AG09309 (cell line): Measurements from ENCODE around the gene PDCD7.

Experiments used
- DNase-seq: peaks from one replicate; pipeline ENCODE4 v3.0.0-alpha.2; 2010; ENCODE audit warnings: low read depth
- H3K4me3 ChIP-seq: 2 replicates; pipeline ENCODE4 v1.5.1; 2011; ENCODE audit warnings: mild to moderate bottlenecking, low read depth, low read length, moderate library complexity; ENCODE audit not compliant: control insufficient read depth
- TF ChIP-seq, protein P1 (sequence below): IDR thresholded peaks from 2 replicates; pipeline ENCODE4 v1.5.1; 2011; ENCODE audit warnings: mild to moderate bottlenecking, low read depth, low read length, inconsistent platforms; ENCODE audit not compliant: insufficient read depth, control insufficient read depth; ENCODE audit errors: missing control alignments

The PDCD7 gene

DNA sequence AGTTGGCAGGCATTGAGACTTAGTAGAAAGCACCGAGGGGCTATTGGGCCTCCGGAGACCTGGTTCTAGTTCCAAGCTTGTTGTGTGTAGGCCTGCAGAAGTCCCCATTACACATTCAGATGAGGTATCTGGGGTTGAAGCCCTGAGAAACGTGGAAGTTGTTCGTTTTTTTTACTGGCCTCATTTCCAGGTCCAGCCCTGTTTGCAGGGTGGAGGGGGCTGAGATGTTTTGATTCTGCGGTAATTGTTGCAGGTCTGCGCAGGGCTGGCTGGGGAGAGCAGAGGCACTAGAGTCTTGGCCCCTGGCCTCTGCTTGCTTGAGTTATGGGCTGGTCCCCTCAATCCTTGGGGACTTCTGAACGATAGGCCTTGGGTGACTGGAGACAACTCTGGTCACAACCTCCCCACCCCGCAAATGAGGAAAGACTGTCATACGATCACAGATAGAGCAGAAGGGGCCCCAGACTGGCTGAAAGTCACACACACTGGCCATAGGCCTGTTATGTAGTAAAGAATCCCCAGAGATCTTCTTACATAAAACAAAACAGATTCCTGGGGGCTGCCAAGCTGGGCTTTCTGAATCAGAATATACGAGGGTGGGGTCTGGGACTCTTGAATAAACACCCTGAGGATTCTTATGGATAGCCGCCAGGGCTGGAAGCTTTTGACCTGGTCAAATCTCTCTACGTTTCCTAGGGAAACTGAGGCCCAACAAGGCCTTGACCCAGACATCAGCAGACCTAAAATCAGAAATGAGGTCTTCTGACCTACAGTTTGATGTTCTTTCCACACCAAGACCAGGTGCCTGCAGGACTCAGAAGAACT, 41.5 kb downstream of the PDCD7 start:
- no peak for DNase-seq
- TF ChIP-seq, protein P1, sequence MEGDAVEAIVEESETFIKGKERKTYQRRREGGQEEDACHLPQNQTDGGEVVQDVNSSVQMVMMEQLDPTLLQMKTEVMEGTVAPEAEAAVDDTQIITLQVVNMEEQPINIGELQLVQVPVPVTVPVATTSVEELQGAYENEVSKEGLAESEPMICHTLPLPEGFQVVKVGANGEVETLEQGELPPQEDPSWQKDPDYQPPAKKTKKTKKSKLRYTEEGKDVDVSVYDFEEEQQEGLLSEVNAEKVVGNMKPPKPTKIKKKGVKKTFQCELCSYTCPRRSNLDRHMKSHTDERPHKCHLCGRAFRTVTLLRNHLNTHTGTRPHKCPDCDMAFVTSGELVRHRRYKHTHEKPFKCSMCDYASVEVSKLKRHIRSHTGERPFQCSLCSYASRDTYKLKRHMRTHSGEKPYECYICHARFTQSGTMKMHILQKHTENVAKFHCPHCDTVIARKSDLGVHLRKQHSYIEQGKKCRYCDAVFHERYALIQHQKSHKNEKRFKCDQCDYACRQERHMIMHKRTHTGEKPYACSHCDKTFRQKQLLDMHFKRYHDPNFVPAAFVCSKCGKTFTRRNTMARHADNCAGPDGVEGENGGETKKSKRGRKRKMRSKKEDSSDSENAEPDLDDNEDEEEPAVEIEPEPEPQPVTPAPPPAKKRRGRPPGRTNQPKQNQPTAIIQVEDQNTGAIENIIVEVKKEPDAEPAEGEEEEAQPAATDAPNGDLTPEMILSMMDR, result no peak
- H3K4me3 ChIP-seq, result no peak overlapping the region

DNA sequence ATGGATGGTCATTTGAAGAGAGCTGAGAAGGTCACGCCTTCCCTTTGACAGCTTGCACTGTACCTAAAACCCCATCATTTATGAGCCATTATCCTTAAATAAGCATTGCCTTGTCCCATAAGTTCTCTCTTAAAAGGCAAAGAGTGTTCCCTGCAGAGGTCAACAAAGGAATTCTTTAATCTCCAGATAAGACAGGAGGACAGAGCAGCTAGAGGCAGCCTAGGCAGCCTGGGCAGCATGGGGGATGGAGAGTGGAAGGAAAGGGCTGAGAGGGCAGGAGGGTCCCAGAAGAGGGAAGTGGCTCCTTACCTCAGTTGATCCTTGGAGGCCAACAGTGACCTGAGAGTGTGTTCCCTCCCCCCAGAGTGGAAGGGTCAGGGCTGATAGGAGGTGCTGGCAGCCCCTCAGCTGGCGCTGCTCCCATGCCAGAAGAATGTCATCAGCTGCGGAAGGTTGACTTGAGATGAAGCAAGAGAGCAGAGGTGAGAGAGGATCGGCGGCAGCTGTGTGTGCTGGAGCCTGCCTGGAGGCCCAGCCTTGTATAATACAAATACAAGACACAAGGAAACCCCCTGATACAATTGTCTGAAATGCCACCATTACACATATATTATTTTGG, 44.3 kb downstream of the PDCD7 start:
- TF ChIP-seq, protein P1, result no peak
- DNase-seq, result no peak
- H3K4me3 ChIP-seq, result no peak overlapping the region

DNA sequence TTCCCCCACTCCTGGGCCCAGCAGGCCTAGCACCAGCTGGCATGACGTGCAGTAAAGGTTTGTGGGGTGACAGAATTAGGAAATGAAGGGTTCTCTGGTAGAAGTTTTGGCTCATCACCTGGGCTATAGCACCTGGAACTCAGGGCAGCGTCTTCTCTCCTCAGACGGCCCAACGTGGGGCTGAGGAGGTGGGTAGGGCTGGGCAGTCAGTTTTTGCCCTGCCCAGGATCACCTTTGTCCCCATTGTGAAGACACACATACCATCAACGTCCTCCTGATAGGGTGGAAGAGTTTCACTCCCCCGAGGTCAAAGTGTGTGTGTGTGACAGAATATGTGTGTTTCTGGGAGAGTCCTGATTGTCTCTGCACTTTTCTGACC, 45.0 kb downstream of the PDCD7 start:
- H3K4me3 ChIP-seq, result no peak overlapping the region
- DNase-seq, result no peak
- TF ChIP-seq, protein P1, result no peak

DNA sequence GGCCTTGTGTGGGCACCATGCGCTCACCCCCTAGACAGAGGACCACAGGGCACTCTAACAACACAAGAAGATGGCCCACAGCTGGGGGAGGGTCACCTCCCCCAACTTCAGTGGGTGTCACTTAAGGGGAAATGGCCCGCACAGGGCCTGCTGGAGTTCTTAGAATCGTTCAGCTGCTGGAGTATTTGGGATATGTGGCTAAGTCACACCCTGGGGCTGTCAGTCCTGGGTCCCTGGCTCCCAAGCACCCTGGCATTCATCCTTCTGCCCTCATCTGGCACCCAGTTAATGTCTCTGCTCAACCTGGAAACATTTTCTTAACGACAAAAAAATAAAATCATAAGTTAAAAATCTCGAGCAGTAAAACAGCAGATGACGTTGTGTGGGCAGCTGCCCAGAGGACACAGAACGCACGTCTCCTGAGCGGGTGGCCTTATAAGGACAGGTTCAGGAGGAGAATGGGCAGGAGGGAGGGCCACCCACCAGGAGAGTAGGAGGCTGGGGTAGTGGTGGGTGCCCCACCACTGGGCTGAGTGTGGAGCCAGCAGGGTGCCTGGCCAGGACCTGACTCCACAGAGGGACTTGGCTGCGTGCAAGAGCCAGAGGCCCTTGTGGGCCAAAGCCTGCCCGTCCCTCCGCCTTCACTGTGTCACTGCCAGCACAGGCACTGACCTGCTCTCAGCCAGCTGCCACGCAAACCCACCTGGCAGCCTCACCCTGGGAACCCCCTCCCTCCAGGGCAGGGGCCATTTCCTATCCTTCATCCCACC, 45.5 kb downstream of the PDCD7 start:
- TF ChIP-seq, protein P1, result no peak
- no peak for DNase-seq
- H3K4me3 ChIP-seq, result no peak overlapping the region

DNA sequence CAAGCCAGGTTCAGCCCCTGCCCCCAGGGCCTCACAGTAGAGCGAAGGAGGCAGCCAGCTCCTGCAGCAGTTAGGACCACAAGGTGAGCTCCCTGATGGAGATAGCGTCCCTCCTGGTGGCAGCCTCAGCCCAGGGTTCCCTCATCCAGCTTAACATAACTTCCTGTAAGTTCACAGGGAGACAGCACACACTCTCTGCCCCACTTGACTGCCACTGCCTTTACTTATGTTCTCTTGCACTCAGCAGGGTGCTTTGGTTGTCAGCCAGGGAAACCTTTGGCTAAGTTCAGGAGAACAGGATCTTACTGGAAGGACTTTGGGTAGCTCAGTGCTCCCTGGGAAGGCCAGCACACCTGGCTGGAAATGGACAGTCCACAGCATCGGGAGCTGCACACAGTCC, 46.2 kb downstream of the PDCD7 start:
- TF ChIP-seq, protein P1, result no peak
- no peak overlapping the region for H3K4me3 ChIP-seq
- no peak for DNase-seq

DNA sequence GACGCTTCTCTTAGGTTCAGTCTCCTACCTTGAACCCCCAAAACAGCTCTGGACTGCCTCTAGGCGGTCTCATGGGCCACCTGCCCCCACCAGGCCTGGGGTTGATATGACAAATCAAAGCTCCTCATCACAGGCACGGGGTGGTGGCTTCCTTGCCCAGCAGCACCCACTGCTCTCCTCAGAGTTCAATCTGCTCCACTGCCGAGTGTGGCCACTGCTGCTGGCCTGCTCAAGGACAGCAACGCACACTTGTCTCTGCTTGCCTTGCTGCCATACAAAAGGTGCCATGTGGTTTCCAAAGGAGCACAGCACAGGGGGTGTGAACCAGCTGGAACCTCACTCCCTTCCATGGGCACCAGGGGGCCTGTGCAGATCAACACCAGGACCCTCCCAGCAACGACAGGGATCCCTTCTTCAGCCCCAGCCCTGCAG, 46.9 kb downstream of the PDCD7 start:
- no peak for DNase-seq
- TF ChIP-seq, protein P1, result no peak
- H3K4me3 ChIP-seq, result no peak overlapping the region
